ENCODE data around the gene VASN. TPM values are rescaled to one million over a fixed set of nuclear protein-coding genes. Genes with fewer than 3 reads are reported as not detected.

VASN gene
- total RNA-seq, 1 experiment from 2014 or later, result 5.1 TPM

DNA sequence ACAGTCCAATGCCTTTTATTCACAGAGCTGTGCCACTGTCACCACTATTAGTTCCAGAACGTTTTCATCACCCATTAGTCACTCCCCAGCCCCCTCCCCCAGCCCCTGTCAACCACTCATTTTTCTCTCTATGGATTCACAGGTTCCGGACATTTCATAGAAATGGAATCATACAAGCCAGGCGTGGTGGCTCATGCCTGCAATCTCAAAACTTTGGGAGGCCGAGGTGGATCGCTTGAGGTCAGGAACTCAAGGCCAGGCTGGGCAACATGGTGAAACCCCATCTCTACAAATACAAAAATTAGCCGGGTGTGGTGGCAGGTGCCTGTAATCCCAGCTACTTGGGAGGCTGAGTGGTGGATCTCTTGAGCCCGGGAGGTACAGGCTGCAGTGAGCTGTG lies 19.8 kb upstream of the VASN start:
- DNase-seq (ENCODE audit: extremely low read depth, low read depth), result no peak

DNA sequence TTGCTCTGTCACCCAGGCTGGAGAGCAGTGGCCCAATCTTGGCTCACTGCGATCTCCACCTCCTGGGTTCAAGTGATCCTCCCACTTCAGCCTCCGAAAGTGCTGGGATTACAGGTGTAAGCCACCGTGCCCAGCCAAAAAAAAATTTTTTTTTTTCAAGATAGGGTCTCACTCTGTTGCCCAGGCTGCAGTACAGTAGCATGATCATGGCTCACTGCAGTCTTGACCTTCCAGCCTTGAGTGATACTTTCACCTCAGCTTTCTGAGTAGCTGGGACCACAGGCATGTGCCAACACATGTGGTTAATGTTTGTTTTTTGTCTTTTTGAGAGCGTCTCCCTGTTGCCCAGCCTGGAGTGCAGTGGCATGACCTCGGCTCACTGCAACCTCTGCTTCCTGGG lies 18.8 kb upstream of the VASN start:
- no peak for DNase-seq (ENCODE audit: extremely low read depth, low read depth)

DNA sequence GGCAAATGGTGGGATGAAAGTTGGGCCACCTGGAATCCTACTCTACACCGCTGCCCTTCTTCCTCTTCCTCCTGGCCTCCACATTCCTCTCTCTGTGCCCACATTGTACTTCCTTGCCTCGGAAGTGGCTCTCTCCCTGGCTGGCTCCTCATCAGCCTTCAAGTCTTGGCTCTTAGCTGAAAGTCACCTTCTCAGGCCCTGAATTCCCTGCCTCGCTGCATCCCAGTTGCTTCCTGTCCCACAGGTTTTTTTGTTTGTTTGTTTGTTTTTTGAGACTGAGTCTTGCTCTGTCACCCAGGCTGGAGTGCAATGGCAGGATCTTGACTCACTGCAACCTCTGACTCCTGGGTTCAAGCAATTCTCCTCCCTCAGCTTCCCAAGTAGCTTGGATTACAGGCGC lies 18.0 kb upstream of the VASN start:
- no peak for DNase-seq (ENCODE audit: extremely low read depth, low read depth)

DNA sequence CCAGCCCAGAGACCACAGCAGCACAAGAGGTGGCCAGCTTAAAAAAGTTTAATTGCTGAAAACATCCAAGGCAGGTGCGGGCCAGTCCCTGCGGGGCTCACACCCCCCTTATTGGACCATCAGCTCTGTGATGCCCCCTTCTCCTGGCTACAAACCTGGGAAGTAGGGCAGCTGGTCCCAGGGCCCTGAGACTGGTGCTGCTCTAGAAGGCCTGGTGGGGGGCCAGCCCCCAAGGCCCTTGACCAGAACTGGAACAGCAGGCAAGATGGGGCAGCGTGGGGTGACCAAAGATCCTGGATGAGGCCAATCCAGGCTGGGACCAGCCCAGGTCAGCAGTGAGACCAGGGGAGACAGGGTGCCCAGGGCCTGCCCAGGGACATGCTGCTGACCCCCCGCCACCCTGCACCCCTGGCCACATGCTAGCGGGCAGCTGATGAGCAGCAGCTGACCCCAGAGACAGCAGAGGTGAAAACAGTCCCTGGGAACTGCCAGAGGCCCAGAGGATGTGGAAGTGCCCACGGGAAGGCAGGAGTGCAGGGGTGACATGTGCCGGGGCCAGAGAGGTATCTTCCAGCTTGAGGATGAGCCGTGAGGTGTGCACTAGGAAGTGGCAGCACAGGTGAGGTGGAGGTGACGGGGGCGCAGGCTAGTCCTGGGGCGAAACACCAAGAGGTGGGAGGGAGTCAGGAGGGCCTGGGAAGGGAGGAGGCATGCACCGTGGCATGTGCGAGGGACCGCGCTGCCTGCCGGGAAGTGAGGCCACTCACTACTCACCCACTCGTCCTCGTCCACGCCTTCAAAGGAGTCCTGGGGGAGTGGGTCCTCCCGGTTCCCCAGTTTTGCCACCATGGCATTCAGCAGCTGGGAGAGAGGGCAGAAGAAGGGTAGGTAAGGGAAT lies 16.9 kb upstream of the VASN start:
- DNase-seq (ENCODE audit: extremely low read depth, low read depth), result no peak

DNA sequence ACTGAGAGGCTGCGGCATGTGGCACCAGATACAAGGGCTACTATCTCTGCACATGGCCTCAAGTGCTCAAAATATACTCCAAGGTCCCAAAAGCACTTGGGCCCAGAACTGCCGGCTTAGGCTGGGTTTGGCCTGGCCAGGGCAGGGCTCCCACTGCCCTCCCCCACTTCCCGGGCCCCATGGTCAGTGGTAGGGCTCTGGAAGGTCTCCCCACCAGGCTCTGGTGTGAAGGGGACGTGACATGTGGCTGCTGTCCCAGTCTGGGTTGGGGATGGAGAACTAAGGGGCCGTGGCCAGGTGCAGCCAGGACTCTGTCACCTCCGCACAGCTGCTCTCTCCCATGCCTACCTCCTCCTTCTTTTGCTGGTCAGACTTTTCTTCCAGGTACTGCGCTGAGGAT lies 14.8 kb upstream of the VASN start:
- DNase-seq (ENCODE audit: extremely low read depth, low read depth), result no peak

DNA sequence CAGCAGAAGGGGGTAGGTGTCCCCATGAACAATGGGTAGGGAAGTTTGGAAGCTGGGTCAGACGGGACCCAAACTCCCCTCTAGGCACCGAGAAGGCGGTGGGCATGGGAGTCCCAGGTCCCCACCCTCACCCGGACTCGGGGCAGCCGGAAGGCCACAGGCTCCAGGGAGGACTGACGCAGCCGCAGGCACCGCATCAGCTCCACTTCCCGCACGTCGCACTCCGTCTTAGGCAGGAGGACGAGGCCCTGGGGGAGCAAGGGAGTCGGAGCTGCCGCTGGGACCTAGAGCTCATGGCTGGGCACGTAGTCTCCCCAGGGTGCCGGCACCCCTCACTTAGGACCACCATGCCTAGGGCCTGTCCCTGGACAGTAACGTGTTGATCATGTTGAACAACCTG lies 13.4 kb upstream of the VASN start:
- no peak for DNase-seq (ENCODE audit: extremely low read depth, low read depth)

DNA sequence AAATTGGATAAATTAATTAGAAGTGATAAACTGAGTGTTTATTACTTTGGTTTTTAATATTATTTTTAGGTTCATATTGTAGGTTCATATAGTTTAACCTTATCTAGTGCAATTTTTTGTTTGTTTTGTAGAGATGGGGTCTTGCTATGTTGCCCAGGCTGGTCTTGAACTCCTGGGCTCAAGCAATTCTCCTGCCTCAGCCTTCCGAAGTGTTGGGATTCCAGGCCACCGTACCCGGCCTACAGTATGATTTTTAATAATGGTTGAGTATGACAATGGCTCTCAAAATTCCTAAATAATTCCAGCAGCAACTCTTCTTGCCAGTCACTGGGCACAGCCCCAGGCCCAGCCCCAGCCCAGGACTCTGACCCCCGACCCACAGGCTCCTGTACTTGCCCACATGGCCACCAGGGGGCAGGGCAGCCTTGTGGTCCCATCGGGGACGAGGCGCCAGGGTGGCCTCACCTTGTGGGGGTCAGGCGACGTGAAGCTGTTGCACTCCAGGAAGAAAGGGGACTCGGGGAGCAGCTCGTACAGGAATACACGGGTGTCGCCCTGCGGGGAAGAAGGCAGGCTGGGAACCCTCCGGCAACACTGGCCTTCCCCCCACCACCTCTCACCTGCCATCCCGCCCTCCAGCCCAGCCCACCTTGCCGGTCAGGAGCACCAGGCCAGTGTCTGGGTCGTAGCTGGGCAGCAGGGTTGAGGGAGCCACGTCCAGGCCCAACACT lies 12.7 kb upstream of the VASN start:
- no peak for DNase-seq (ENCODE audit: extremely low read depth, low read depth)

DNA sequence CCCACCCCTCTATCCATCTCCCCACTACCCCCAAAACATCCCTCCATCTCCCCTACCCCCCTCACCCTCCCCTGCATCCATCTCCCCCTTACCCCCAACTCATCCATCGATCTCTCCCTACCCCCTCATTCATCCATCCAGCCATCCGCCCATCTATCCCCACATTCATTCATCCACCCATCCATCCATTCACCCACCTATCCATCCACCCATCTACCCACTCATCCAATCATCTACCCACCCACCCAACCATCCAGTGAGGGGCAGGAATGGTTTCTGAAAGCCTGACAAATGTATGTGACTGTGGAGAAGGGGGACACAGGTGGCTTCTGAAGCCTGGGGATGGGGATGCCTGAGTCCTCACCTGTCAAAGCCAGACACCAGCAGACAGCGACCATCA lies 11.7 kb upstream of the VASN start:
- no peak for DNase-seq (ENCODE audit: extremely low read depth, low read depth)

- DNase-seq (ENCODE audit: extremely low read depth, low read depth), result no peak
These were observed 11.1 kb upstream of the VASN start for GRCh38 chr16:4360538-4361021.

- no peak for DNase-seq (ENCODE audit: extremely low read depth, low read depth)
These were observed 10.4 kb upstream of the VASN start for GRCh38 chr16:4361033-4361943.

GRCh38 chr16:4361944-4362311 lies 9.7 kb upstream of the VASN start:
- DNase-seq (ENCODE audit: extremely low read depth, low read depth), result no peak

GRCh38 chr16:4362476-4363135 lies 9.0 kb upstream of the VASN start:
- DNase-seq (ENCODE audit: extremely low read depth, low read depth), result no peak

- no peak for DNase-seq (ENCODE audit: extremely low read depth, low read depth)
These were observed 7.2 kb upstream of the VASN start for GRCh38 chr16:4364196-4365013.

- no peak for DNase-seq (ENCODE audit: extremely low read depth, low read depth)
These were observed 6.6 kb upstream of the VASN start for GRCh38 chr16:4365014-4365406.

- DNase-seq (ENCODE audit: extremely low read depth, low read depth), result no peak
These were observed 6.0 kb upstream of the VASN start for GRCh38 chr16:4365615-4366014.

- no peak for DNase-seq (ENCODE audit: extremely low read depth, low read depth)
These were observed 5.6 kb upstream of the VASN start for GRCh38 chr16:4366016-4366415.

GRCh38 chr16:4367393-4367856 lies 4.2 kb upstream of the VASN start:
- DNase-seq (ENCODE audit: extremely low read depth, low read depth), result no peak

DNA sequence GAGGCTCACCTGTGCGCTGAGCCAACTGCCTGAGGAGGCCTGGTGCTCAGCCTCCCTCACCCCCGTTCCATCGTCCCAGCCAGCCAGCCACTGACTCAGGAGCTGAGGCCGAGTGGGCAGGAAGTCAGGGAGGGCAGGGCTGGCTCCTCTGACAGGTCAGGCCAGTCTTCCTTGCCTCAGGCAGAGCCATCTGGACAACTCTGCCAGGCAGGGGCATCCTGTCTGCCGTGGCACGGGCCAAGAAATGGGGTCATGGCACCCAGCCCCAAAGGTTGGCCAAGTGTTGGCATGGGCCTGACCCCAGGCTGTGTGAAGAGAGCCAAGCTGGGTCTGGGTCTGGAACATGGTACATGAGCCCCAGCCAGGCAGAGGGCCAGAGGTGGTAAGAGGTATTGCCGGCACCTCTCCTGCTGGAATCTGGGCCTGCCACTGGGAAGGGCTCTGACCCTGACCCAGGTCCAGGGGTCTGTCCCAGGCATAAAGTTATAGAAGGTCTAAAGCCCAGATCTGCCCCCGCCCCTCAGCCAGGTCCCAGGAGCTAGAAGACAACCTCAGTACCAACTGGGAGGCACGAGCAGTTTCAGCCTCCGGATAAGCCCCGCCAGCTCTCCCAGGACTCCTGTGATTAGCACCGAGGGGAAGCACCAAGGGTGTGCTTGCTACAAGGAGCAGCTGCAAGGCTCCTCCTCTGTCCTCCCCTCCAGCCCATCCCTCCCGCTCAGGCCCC lies 2.5 kb upstream of the VASN start:
- no peak for DNase-seq (ENCODE audit: extremely low read depth, low read depth)

DNA sequence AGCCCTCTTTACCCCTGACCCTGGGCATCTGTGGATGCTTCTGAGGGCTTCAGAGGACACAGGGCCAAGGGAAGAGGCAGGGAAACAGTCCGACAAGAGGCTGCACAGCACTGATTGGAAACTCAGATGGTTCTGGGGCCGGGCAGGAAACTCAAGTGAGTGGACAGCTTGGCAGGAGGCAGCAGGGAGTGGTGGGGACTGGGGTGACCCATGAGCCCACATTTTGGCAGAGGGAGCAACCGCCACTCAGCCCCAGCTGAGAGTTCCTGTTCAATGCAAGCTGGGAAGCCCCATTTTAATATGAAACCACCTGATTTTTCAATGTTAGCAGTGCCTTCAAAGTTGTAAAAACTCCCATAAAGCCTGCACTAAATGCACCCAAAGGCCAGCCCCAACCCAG lies 1.5 kb upstream of the VASN start:
- no peak for DNase-seq (ENCODE audit: extremely low read depth, low read depth)

All from NCI-H460 (cell line).